Measurements from ENCODE around the gene PLEKHG5.

GRCh38 chr1:6507461-6507911 lies 16.0 kb upstream of the PLEKHG5 start:
- TF ChIP-seq CTCF (IDR thresholded peaks at IDR 0.05) (no peak), EP300 (IDR thresholded peaks at IDR 0.05) (no peak)
